ENCODE data around the gene GTF2H1. TPM values are rescaled to one million over a fixed set of nuclear protein-coding genes. Genes with fewer than 3 reads are reported as not detected.
A peak's percentile ranks its signal among the peaks of the same experiment; 100 is the strongest.

Gene GTF2H1
- total and polyA plus RNA-seq, 9 of the 15 experiments (the other 6 are each of a cell fraction or from before 2014, with no cell fraction given), result 56.9 to 126 (median 92.1) TPM

- intact Hi-C loops (cut with micrococcal nuclease) (loop anchor here (10.0 kb wide), 1 partner anchor 251 kb away; no protein-coding TSS in a partner anchor), in situ Hi-C loops (cut with MboI) (no loop called here)
- WGBS (ENCODE audit: insufficient coverage, low coverage, missing lambda C conversion rate), result 56% methylated on average over 22 of the region's 22 CpGs
- peak overlapping the region; percentile 94 for H3K27ac ChIP-seq (ENCODE audit: extremely low read depth, low read depth, low read length)
- H2AFZ ChIP-seq (ENCODE audit: low read depth, low read length), result peak overlapping the region; percentile 92
- peak overlapping the region; percentile 79 for H3K4me2 ChIP-seq (ENCODE audit: insufficient read depth, low read length)
- peaks cover 49% of the 10 kb centered on the region for H3K79me2 ChIP-seq (ENCODE audit: control insufficient read depth, insufficient read depth, low read length)
- DNase-seq (ENCODE audit: extremely low read depth in 1 of 4, low spot score in 3 of 4), result peak in 2 of 4 experiments; percentile 30 to 63
- H3K36me3 ChIP-seq (ENCODE audit: control insufficient read depth, insufficient read depth, low read length), result peaks cover 35% of the 10 kb centered on the region
- ChIA-PET POLR2A (interaction anchor here (0.6 to 3.0 kb wide), 21 partner anchors 10 to 1690 kb away, joined by 3 to 45 read pairs (median 4); partner anchors contain the start of genes HPS5 and TSG101), CTCF (ENCODE audit: low intra/inter-chr PET ratio) (interaction anchor here (0.6 kb wide), 1 partner anchor 123 kb away, joined by 3 read pairs; no protein-coding TSS in a partner anchor)
- BruUV-seq (replicated peaks), result TSS peak; percentile 91
- H4K20me1 ChIP-seq (replicated peaks; ENCODE audit: control insufficient read depth, insufficient read depth, low read length), result peaks cover 28% of the 10 kb centered on the region
- ATAC-seq, result peak; percentile 5; the same call in 2 of the 3 replicates
- no peaks in the 10 kb centered on the region for H3K9me3 ChIP-seq (replicated peaks; ENCODE audit: control insufficient read depth, insufficient read depth, low read depth, low read length)
- no peak for FAIRE-seq
- H3K4me3 ChIP-seq, result peak overlapping the region; percentile 79
- H3K9ac ChIP-seq (ENCODE audit: insufficient read depth in 1 of 2, low read depth in 2 of 2, low read length in 2 of 2), result peak overlapping the region; percentile 84 to 97
- H3K9me1 ChIP-seq (ENCODE audit: control insufficient read depth, insufficient read depth, low read length), result no peaks in the 10 kb centered on the region
- peaks cover 13 to 21% of the 10 kb centered on the region in 2 experiments for H3K4me1 ChIP-seq (replicated peaks in 1 of 2; ENCODE audit: control insufficient read depth in 2 of 2, insufficient read depth in 2 of 2, low read length in 2 of 2)
- no peaks in the 10 kb centered on the region for H3K27me3 ChIP-seq (ENCODE audit: control insufficient read depth in 2 of 2, insufficient read depth in 2 of 2, low read length in 2 of 2)
- TF ChIP-seq TAF7 (tag; IDR thresholded peaks at IDR 0.05), result 0 out of 2 replicates have a peak, but pooled peaks have one; percentile 10
- peak; percentile 30; the same call in 1 of the 2 replicates for TF ChIP-seq SMARCA5 (IDR thresholded peaks at IDR 0.05)
- TF ChIP-seq FOXM1 (IDR thresholded peaks at IDR 0.05; ENCODE audit: low read depth), result 0 out of 2 replicates have a peak, but pooled peaks have one; percentile 1
- no peak for TF ChIP-seq FOXM1 (CRISPR knock-in tag; IDR thresholded peaks at IDR 0.05; ENCODE audit: low read depth)
- TF ChIP-seq ZNF311 (CRISPR knock-in tag; IDR thresholded peaks at IDR 0.05), result 0 out of 2 replicates have a peak, but pooled peaks have one; percentile 17
- TF ChIP-seq ZNF197 (CRISPR knock-in tag; IDR thresholded peaks at IDR 0.05; ENCODE audit: low read depth), result 0 out of 2 replicates have a peak, but pooled peaks have one; percentile 58
- TF ChIP-seq CEBPZ (IDR thresholded peaks at IDR 0.05; ENCODE audit: borderline replicate concordance, low read depth, low read length), result no peak
- peak in 1 of 2 experiments; percentile 71; a peak in 2 of 4 replicates for TF ChIP-seq MLLT1 (IDR thresholded peaks at IDR 0.05)
- TF ChIP-seq THRAP3 (IDR thresholded peaks at IDR 0.05; ENCODE audit: borderline replicate concordance), result 0 out of 2 replicates have a peak, but pooled peaks have one; percentile 50
- TF ChIP-seq SMARCA4 (IDR thresholded peaks at IDR 0.05), result peak; percentile 16; the same call in 1 of the 2 replicates
- TF ChIP-seq TAL1 (IDR thresholded peaks at IDR 0.05), result peak; percentile 5; the same call in 1 of the 2 replicates
- TF ChIP-seq NCOA2 (IDR thresholded peaks at IDR 0.05; ENCODE audit: partially characterized antibody in 2 of 2), result no peak
- TF ChIP-seq MEIS2 (IDR thresholded peaks at IDR 0.05; ENCODE audit: partially characterized antibody), result peak; percentile 2
- TF ChIP-seq ARHGAP35 (IDR thresholded peaks at IDR 0.05; ENCODE audit: partially characterized antibody), result peak; percentile 27
- peak; percentile 75 for TF ChIP-seq ZNF589 (CRISPR knock-in tag; IDR thresholded peaks at IDR 0.05; ENCODE audit: low read depth)
- peak; percentile 66; the same call in 1 of the 2 replicates for TF ChIP-seq MIER1 (IDR thresholded peaks at IDR 0.05; ENCODE audit: low read depth)
- 0 out of 2 replicates have a peak, but pooled peaks have one; percentile 22 for TF ChIP-seq ETV1 (tag; conservative IDR thresholded peaks at IDR 0.05; ENCODE audit: low read depth)
- no peak for TF ChIP-seq CAMTA2 (CRISPR knock-in tag; conservative IDR thresholded peaks at IDR 0.05)
Measured at GRCh38 chr11:18393581-18394274, 71.4 kb downstream of the GTF2H1 start.

Data from K562 (cell line).